PC-3 (cell line): Measurements from ENCODE around the gene PROCA1. TPM values are rescaled to one million over a fixed set of nuclear protein-coding genes. Genes with fewer than 3 reads are reported as not detected.
A peak's percentile ranks its signal among the peaks of the same experiment; 100 is the strongest.

Source experiments
- ATAC-seq: fragments of 200-7000 bp; cut with Tn5 transposase; 2 replicates; pipeline ENCODE4 v1.9.1; 2020; ENCODE audit warnings: mild to moderate bottlenecking, moderate library complexity
- BruUV-seq: library from RNA; stranded (reverse); fragments of 400-500 nt; replicated peaks from 2 replicates; lab custom pipeline; 2021; lab: Mats Ljungman, UMichigan
- CTCF ChIA-PET: fragments of 300-600 bp; sonication (Branson Sonifier 250); formaldehyde crosslinking; loops from one replicate; lab custom pipeline; 2022; ENCODE audit warnings: antibody characterized with exemption; lab: Charles Lee
- POLR2A ChIA-PET: fragments of 300-600 bp; sonication (Branson Sonifier 250); formaldehyde crosslinking; loops from one replicate; lab custom pipeline; 2022; ENCODE audit warnings: antibody characterized with exemption; ENCODE audit not compliant: unreplicated experiment; lab: Charles Lee
- DNase-seq: peaks from one replicate; pipeline ENCODE4 v3.0.0-alpha.2; 2015
- H2AFZ ChIP-seq: fragments of 300-600 bp; sonication (generic); 2 replicates; pipeline ENCODE4 v1.6.0; 2016; ENCODE audit warnings: antibody characterized with exemption, low read length
- H3F3A ChIP-seq: fragments of 300-600 bp; sonication (generic); one replicate; pipeline ENCODE4 v1.6.0; 2017; ENCODE audit warnings: antibody characterized with exemption, low read length, control low read depth, mild to moderate bottlenecking; ENCODE audit not compliant: unreplicated experiment
- H3K27ac ChIP-seq: fragments of 300-600 bp; sonication (generic); 2 replicates; pipeline ENCODE4 v1.5.1; 2016; ENCODE audit warnings: mild to moderate bottlenecking, low read length
- H3K27me3 ChIP-seq: fragments of 300-600 bp; sonication (generic); 2 replicates; pipeline ENCODE4 v1.6.1; 2016; ENCODE audit warnings: low read length, mixed read lengths
- H3K36me3 ChIP-seq: fragments of 300-600 bp; sonication (generic); 2 replicates; pipeline ENCODE4 v1.6.1; 2016; ENCODE audit warnings: low read depth, mixed run types, low read length, mixed read lengths
- H3K4me1 ChIP-seq: fragments of 300-600 bp; sonication (generic); 2 replicates; pipeline ENCODE4 v1.5.1; 2016; ENCODE audit warnings: low read length; ENCODE audit not compliant: insufficient read depth
- H3K4me2 ChIP-seq: fragments of 300-600 bp; sonication (generic); 2 replicates; pipeline ENCODE4 v1.6.0; 2016; ENCODE audit warnings: low read length
- H3K4me3 ChIP-seq: fragments of 300-600 bp; sonication (generic); 2 replicates; pipeline ENCODE4 v1.5.1; 2016; ENCODE audit warnings: mild to moderate bottlenecking, low read length, mixed read lengths
- H3K79me2 ChIP-seq: fragments of 300-600 bp; sonication (generic); 2 replicates; pipeline ENCODE4 v1.6.1; 2017; ENCODE audit warnings: low read length, mixed read lengths
- H3K9ac ChIP-seq: fragments of 300-600 bp; sonication (generic); 2 replicates; pipeline ENCODE4 v1.6.0; 2016; ENCODE audit warnings: mild to moderate bottlenecking, low read length
- H3K9me2 ChIP-seq: fragments of 300-600 bp; sonication (generic); replicated peaks from 2 replicates; pipeline ENCODE4 v1.6.1; 2016; ENCODE audit warnings: mixed run types, low read length, mixed read lengths
- H3K9me3 ChIP-seq: fragments of 300-600 bp; sonication (generic); 2 replicates; pipeline ENCODE4 v1.6.1; 2016; ENCODE audit warnings: low read length, mixed read lengths
- H4K20me1 ChIP-seq: fragments of 300-600 bp; sonication (generic); 2 replicates; pipeline ENCODE4 v1.6.1; 2016; ENCODE audit warnings: low read length, mixed read lengths
- EZH2 ChIP-seq: fragments of 300-600 bp; sonication (generic); IDR thresholded peaks from one replicate; pipeline ENCODE4 v1.6.1; 2017; ENCODE audit warnings: antibody characterized with exemption, mild to moderate bottlenecking, low read length; ENCODE audit not compliant: unreplicated experiment
- EZH2phosphoT487 ChIP-seq: fragments of 300-600 bp; sonication (generic); IDR thresholded peaks from 2 replicates; pipeline ENCODE4 v1.6.1; 2018; ENCODE audit warnings: mild to moderate bottlenecking, antibody characterized with exemption, low read length, borderline replicate concordance
- intact Hi-C: fragments of 100-400 bp; cut with micrococcal nuclease; formaldehyde crosslinking; loops from 2 replicates; pipeline ENCODE4 v1.9.0; 2023
- total RNA-seq: library from RNA; depleted of rRNA; stranded (reverse); fragments of >200 nt; gene quantifications from 2 replicates; pipeline ENCODE4 v1.2.3, GENCODE V29; 2014
- TF ChIP-seq, protein P1 (sequence below): fragments of 300-600 bp; sonication (generic); conservative IDR thresholded peaks from 2 replicates; pipeline ENCODE4 v1.5.1; 2017; ENCODE audit warnings: antibody characterized with exemption, low read depth, mild to moderate bottlenecking, low read length

PROCA1 gene
- total RNA-seq, 1 experiment from 2014 or later: 1.9 TPM

DNA sequence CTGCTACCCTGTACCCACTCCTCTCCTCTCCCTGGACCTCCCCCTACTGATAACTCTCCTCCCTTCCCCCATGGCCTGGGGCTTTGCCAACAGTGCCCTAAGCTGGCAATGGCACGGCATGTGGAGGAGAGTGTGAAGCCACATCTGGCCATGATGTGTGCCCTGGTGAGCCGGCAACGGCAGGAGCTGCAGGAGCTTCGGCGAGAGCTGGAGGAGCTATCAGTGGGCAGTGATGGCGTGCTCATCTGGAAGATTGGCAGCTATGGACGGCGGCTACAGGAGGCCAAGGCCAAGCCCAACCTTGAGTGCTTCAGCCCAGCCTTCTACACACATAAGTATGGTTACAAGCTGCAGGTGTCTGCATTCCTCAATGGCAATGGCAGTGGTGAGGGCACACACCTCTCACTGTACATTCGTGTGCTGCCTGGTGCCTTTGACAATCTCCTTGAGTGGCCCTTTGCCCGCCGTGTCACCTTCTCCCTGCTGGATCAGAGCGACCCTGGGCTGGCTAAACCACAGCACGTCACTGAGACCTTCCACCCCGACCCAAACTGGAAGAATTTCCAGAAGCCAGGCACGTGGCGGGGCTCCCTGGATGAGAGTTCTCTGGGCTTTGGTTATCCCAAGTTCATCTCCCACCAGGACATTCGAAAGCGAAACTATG is 37.3 kb upstream of the PROCA1 start:
- DNase-seq: no peak

GRCh38 chr17:28747801-28748750 is 36.4 kb upstream of the PROCA1 start:
- no TSS peak for BruUV-seq
- ChIA-PET CTCF (interaction anchor here (2.2 kb wide), 1 partner anchor 21 kb away, joined by 11 read pairs; the partner anchor contains the start of gene TLCD1), POLR2A (no interaction called here)
- TF ChIP-seq EZH2 (no peak), EZH2phosphoT487 (no peak)
- TF ChIP-seq, protein P1, sequence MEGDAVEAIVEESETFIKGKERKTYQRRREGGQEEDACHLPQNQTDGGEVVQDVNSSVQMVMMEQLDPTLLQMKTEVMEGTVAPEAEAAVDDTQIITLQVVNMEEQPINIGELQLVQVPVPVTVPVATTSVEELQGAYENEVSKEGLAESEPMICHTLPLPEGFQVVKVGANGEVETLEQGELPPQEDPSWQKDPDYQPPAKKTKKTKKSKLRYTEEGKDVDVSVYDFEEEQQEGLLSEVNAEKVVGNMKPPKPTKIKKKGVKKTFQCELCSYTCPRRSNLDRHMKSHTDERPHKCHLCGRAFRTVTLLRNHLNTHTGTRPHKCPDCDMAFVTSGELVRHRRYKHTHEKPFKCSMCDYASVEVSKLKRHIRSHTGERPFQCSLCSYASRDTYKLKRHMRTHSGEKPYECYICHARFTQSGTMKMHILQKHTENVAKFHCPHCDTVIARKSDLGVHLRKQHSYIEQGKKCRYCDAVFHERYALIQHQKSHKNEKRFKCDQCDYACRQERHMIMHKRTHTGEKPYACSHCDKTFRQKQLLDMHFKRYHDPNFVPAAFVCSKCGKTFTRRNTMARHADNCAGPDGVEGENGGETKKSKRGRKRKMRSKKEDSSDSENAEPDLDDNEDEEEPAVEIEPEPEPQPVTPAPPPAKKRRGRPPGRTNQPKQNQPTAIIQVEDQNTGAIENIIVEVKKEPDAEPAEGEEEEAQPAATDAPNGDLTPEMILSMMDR: no peak
- Histone ChIP-seq H3K9me3 (no peaks in the 10 kb centered on the region), H3K9ac (no peak overlapping the region), H3K27me3 (no peaks in the 10 kb centered on the region), H3K4me2 (peak overlapping the region; percentile 99), H3K36me3 (peaks cover 30% of the 10 kb centered on the region), H3F3A (no peaks in the 10 kb centered on the region), H3K4me1 (peaks cover 24% of the 10 kb centered on the region), H3K9me2 (no peaks in the 10 kb centered on the region), H2AFZ (no peak overlapping the region), H3K79me2 (peaks cover 51% of the 10 kb centered on the region), H4K20me1 (peaks cover 27% of the 10 kb centered on the region), H3K27ac (peak overlapping the region; percentile 99), H3K4me3 (peak overlapping the region; percentile 89; the same call in 1 of the 2 replicates)
- intact Hi-C loops: no loop called here
- DNase-seq: no peak
- ATAC-seq: no peak

More for the DNA sequence above, 37.3 kb upstream of the PROCA1 start:
- no peak overlapping the region for H3K4me2 ChIP-seq
- no peaks in the 10 kb centered on the region for H3K9me3 ChIP-seq
- no peaks in the 10 kb centered on the region for H3K27me3 ChIP-seq
- H3K4me1 ChIP-seq: peaks cover 24% of the 10 kb centered on the region
- no peak overlapping the region for H3K9ac ChIP-seq
- H4K20me1 ChIP-seq: peaks cover 27% of the 10 kb centered on the region
- no peak for TF ChIP-seq EZH2phosphoT487
- TF ChIP-seq, protein P1: no peak
- no peak for TF ChIP-seq EZH2
- H3K4me3 ChIP-seq: no peak overlapping the region
- H3K79me2 ChIP-seq: peaks cover 51% of the 10 kb centered on the region
- ChIA-PET CTCF (interaction anchor here (1.9 to 2.2 kb wide), 2 partner anchors 22 kb away, joined by 11 to 55 read pairs; partner anchors contain the start of genes NEK8 and TLCD1), POLR2A (no interaction called here)
- no peak for ATAC-seq
- BruUV-seq: no TSS peak
- no peaks in the 10 kb centered on the region for H3F3A ChIP-seq
- H3K9me2 ChIP-seq: no peaks in the 10 kb centered on the region
- no peak overlapping the region for H3K27ac ChIP-seq
- H3K36me3 ChIP-seq: peaks cover 30% of the 10 kb centered on the region
- intact Hi-C loops: no loop called here
- no peak overlapping the region for H2AFZ ChIP-seq
